GM23338 (cell line): ENCODE data around the gene SQSTM1.

Experiments
- EZH2 ChIP-seq: fragments of 200-600 bp; sonication (generic); IDR thresholded peaks from one replicate; pipeline ENCODE4 v1.8.0; 2017; ENCODE audit warnings: antibody characterized with exemption, mild to moderate bottlenecking, low read depth; ENCODE audit not compliant: unreplicated experiment
- POLR2AphosphoS5 ChIP-seq: IDR thresholded peaks from 2 replicates; pipeline ENCODE4 v1.6.1; 2016; ENCODE audit warnings: antibody characterized with exemption, low read depth
- TF ChIP-seq, protein P1 (sequence below), 2 experiments: fragments of 200-600 bp in 1 of 2; sonication (generic) in 1 of 2; conservative IDR thresholded peaks; 2 replicates each; pipeline versions ENCODE4 v1.5.1 to v1.6.1; 2016 to 2017; ENCODE audit warnings: antibody characterized with exemption in 2 of 2, low read depth in 2 of 2, mild to moderate bottlenecking in 2 of 2, moderate library complexity in 1 of 2

DNA sequence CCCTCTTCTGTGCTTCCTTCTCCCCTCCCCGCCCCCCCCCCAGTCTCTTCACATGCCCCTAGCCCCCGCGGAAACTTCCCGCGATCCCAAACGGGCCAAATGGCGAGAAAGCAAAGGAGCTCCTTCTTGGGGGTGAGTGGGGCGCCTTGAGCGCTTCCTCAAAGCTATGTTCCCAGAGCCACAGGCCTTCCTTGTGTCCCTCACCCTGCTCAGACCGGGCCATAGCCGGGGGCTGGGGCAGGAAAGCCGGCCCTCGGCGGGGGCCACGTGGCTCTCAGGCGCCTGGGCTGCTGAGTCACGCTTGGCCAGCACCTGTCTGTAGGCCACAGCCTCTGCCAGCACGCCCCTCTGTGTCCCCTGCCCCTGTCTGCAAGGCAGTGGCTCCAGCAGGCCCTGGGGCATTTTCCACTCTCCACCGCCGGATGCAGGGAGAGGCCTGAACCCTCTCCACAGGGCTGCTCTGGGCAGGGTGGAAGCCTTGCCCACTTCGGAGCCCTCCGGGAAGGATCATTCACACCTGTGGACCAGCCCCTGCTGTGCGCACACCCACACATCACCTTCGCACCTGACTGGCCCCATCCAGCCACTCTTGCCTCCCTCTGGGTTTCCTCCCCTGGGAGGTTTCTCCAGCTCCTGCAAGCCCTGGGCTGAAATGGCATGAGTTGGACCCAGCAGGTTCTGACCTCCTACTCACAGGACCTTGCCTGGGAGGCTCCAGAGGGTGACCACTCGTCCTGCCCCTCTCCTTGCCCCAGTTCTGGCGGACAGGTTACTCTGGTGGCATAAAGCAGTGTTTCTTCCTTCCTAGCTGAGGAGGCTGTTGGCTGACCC lies 1.2 kb upstream of the SQSTM1 start:
- TF ChIP-seq, protein P1, sequence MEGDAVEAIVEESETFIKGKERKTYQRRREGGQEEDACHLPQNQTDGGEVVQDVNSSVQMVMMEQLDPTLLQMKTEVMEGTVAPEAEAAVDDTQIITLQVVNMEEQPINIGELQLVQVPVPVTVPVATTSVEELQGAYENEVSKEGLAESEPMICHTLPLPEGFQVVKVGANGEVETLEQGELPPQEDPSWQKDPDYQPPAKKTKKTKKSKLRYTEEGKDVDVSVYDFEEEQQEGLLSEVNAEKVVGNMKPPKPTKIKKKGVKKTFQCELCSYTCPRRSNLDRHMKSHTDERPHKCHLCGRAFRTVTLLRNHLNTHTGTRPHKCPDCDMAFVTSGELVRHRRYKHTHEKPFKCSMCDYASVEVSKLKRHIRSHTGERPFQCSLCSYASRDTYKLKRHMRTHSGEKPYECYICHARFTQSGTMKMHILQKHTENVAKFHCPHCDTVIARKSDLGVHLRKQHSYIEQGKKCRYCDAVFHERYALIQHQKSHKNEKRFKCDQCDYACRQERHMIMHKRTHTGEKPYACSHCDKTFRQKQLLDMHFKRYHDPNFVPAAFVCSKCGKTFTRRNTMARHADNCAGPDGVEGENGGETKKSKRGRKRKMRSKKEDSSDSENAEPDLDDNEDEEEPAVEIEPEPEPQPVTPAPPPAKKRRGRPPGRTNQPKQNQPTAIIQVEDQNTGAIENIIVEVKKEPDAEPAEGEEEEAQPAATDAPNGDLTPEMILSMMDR (conservative IDR thresholded peaks at IDR 0.05; ENCODE audit: low read depth in 2 of 2) = no peak
- TF ChIP-seq EZH2 = no peak
- TF ChIP-seq POLR2AphosphoS5 = no peak
